NOMO-1 (cell line): ENCODE measurements around the gene CEP128.

ENCODE experiments used
- DNase-seq, 2 experiments: peaks; one replicate each; lab custom pipeline; 2025; ENCODE audit not compliant: unreplicated experiment in 2 of 2; lab: John Stamatoyannopoulos, UW

CEP128 gene

DNA sequence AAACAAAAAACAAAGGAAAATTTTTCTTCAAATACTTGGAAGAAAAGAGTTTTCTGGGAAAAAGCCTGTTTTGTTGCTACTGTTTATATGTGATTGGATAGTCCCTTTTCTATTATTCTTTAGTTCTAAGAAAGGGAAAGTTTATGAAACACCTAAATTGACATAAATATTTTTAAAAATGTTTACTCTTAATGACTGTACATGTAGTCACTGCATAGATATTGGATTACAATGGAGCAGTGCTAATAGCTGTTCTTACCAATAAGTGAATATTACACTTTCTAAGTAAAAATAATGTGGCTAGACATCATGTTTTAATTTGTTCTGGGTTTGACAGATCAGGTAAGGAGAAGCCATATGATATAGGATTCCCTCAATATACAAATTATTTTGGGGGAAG lies 377.5 kb downstream of the CEP128 start:
- DNase-seq = no peak

DNA sequence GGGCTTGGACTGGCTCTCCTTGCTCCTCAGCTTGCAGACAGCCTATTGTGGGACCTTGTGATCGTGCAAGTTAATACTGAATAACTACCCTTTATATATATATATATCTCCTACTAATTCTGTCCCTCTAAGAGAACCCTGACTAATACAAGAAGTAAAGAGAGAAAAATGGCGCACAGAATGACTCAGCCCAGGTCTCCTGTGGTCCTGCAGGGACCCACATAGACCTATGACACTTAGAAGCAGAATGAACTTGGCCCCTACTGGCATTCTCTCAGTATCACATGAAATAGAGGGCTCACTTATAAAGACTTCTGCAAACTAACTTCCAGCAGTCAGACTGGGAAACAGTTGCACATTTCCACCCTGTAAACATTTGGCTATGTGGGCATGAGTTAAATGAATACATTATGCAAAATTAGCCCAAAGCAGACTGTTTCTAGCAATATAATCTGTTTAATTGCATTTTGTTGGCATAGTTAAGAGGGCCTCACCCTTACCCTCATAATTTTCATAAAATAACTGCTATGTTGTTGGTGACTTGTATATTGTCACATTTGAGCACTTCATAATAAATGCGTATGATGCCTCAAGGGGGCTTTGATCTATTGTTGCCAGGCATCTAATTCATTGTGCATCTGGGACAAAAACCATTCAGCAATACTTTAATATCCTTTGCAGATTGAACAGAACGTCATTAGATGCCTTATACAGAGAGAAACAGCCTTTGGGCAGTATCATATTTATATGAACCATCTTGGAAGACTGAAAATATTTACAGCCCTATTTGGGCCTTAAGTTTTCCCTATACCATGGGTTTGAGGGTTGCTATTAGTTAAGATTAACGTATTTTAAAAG lies 380.5 kb downstream of the CEP128 start:
- DNase-seq = no peak

DNA sequence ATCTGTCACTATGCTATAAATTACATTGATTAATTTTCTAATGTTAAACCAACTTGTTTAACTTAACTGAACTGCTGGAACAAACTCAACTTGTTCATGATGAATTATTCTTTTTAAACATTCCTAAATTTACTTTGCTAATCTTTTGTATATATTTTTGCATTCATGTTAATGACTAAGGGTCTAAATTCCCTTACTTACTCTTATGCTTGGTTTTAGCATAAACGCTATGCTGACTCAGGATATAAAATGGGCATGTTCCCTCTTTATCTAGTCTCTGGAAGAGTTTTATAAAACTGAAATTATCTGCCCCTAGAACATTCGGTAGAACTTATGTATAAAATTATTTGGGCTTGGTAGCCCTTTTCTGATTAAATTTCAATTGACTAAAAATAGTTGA lies 387.4 kb downstream of the CEP128 start:
- no peak for DNase-seq

DNA sequence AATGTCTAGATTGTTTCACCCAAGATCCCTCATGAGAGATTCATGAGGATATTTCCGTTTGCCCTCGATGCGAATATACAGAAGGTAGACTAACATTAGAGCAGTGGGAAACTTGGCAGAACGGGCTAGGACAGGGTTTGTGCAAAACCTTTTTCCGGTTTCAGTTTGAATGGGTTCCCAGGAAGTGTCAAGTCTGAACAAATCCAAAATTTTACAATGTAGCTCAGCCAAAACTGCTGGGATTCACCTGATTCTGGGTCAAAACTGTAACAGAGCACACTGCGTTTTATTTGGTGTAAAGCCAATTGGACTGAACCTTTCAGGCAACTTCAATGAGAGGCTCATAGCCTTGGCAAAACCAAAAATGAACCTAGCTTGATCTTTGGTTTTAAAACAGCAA lies 392.4 kb downstream of the CEP128 start:
- DNase-seq = no peak

DNA sequence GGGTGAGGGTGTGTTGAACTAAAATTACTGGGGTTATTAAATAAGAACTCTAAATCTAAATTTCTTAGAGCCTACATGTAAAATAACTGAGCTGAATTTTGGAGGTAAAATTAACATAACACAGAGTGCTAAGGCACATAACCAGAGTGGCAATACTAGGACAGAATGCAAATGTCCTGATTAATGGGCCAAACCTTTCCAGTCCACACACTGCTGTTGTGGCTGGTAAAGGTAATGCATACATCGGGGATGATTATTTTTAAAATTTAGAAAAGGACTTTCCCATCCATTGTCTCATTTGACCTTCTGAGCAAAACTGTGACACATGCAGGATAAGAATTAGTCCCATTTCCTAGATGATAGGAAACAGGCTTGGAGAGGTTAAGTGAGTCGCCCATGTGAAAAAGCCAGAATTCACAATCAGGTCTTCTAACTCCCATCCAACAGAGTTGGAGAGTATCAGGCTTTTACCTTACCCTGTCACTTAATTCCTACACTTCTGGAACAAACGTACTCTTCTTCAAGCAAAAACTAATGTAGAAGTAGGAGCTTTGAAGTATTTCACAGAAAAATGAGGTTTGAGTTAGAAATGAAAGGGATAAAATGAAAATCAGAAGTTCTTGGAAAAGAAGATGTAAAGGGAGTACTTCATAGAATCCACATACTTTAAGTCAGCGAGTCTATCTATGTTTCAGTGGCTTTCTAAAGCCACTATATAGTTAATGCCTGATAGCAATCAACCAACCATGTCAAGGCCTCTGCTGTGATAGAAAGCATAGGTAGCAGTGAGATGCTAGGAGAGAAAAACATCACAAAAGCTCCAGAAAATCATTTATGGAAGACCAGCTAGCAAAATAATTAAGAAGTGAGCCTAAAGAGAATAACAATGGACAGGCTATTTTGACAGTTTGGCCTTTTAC lies 395.3 kb downstream of the CEP128 start:
- DNase-seq = no peak

DNA sequence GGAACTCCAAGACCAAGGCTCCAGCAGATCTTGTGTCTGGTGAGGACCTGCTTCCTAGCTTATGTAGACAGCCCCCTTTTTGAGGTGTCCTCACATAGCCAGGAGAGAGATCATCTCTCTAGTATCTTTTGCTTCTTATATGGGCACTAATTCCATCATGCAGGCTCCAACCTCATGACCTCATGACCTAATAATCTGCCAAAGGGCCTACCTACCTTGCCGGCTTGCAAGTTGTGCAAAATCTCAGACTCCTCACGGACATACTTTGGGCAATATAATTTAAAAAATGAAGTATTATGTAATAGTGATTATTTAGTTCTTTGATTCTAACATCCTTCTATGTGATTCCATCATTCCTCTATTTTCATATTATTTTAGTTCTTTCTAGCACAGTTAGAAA lies 397.2 kb downstream of the CEP128 start:
- no peak for DNase-seq

DNA sequence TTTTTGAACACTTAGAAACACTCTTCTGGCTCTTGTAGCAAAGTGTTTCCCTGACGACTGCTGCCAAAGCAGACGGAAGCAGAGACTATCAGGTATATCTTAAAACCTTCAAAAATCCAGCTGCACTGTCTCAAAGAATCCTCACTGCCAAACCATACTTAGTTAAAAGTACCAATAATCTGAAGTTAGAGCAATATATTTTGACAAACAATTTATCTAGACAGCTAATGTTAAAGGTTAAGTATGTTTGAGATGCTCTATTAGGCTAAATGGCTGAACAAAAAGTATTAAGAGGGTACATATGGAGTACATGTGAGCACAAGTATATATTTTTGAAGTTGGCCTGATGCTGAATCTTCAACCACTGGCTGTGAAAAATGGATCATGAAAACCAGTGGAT lies 398.3 kb downstream of the CEP128 start:
- no peak for DNase-seq

DNA sequence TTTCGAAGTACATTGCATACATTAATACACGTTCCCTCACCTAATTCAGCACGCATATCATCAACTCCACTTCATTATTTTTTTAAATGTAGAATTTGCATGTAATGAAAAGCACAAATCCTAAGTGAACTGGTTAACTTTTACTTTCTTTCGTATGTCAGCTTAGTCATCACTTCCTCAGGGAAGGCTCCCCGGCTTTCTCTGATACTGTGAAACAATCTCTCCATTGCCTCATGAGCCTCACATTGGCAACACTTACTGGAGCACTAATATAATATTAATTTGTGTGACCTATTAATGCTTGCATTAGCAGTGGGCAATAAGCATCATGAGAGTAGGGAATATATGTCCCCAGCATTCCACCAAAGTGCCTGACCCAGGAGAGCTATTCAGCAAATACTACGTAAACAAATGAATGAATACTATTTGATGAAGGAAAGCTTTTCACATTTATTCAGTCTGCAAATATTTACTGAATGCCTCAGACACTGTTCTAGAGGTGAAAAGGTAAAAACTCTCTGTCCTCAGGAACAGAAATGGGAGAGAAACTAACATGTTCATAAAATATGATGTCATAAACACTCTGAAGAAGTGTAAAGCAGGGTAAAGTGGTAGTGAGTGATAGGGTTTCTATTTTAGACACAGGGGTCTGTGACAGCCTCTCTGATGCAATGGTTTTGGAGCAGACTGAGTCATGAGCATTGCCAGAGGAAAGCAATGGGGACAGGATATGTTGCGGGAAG lies 402.7 kb downstream of the CEP128 start:
- DNase-seq = no peak

DNA sequence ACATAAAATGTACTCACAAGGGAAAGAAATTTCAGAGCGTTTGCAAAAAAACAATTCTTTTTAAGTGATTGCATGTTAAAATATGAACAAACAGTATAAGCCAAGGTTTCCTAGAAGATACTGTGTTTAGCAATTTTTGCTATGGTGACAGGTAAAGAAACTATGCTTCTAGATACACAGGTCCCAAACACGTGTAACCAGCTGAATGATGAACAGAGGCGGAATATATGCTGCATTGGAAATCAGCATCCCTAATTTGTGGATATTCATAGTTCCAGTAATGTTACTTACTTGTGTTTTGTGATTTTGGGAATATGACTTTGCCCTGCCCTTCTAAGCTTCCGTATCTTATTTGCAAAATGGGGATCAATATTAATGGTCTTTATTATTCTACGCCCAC lies 403.9 kb downstream of the CEP128 start:
- DNase-seq = no peak

DNA sequence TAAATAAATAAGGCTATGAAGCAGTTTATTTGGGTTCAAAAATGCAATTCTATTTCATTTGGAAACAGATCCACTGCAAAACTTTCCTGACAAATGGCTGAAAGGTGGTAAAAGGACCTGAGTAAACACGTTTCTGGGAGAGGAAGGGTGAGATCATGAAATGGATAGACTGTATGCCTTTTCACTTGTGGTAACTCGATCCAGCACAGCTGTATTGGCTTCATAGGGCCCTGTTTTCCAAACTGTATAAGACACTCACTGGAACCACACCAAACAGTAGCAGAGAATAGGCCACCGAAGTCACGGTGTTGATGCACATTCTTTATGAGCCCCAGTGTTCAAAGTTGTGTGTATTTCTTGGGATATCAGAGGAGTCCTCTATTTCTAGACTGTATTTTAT lies 405.1 kb downstream of the CEP128 start:
- DNase-seq = no peak

DNA sequence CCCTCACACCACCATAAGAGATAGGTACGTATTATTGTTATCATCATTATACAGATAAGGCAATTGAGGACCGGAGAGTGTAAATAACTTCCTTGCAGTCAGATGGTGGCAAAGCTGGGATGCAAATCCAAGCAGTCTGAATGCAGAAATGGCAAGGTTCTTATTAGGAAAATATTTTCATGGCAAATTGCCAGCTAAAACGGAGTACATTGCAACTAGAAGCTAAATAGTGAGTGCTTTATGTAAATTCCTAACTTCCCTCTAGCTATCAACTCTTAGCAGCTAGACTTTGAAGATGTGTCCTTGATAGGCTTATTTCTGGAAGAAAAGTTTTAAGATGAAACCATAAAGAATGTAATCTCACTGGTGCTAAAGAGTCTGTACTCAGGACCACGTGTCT lies 406.4 kb downstream of the CEP128 start:
- DNase-seq = no peak

DNA sequence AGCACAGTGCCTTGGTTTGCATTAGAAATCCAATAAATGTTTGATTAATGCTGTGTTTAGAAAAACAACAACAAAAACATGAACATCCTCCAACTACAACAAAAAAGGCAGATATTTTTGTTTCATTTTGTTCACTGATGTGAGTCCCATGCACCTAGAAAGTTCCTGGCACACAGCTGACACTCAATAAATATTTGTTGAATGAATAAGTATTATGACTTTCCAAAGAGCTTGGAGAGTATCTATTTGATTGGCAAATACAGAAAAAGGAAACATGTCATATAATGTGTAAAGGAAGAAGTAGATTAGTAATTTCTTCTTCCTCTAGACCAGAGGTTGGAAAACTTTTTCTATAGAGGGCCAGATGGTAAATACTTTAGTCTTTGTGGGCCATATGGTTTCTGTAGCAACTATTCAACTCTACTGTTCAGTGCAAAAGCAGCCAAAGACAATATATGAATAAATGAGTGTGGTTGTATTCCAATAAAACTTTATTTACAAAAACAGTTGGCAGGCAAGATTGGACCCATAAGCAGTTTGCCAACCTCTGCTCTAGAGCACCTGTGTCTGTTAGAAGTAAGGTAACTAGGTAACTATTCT lies 417.9 kb downstream of the CEP128 start:
- DNase-seq = no peak

DNA sequence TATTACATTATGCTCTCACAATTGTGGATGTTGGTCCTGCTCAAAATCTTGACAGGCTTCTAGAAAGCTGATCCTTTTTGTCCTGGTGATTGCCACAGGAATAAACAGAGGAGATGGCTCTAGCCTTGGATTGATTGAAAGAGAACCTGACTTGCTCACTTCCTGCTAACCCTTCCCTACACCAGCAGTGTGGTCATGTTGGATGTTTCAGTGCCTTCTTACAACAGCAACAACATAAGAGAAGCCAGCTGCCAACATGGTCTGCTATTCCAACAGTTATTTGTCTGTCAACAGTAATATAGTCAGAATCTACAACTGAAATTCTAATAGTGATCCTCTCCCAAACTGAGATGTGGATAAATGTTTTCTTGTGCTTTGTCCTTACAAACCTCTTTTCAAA lies 418.6 kb downstream of the CEP128 start:
- no peak for DNase-seq

DNA sequence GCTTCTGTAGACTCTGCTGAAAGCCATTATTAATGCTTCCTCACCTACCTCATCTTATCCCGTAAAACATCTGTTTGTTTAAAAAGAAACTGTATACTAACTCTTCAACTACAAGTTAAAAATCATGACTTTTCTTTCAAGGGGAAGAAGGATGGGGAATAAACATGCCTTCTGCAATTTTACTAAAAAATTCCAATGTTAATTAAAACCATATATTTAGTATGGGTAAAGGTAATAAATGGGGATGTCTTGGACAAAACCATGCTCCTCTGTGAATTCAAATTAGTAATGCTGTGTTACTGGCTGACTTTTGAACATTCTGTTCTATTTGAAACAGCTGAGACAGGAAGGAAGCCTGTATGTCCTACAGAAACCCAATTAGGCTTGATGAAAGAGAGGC lies 419.1 kb downstream of the CEP128 start:
- DNase-seq = no peak

DNA sequence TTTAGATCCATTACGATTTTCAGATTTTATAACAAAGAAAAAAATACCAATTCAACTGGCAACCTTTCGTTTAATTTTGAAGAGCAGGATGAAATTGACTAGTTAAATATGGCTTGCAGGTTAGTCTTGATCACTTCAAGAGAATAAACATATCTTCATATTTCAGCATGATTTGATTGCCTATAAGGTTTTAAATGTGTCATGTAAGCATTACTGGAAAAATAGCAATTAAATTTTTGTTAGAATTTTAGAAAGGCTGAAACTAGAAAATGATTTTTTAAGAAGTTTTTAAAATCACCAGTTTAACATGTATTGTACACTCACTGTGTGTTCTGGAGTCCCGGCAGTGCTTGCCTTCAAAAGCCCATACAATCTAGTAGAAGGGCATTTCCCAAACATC lies 420.1 kb downstream of the CEP128 start:
- no peak for DNase-seq

DNA sequence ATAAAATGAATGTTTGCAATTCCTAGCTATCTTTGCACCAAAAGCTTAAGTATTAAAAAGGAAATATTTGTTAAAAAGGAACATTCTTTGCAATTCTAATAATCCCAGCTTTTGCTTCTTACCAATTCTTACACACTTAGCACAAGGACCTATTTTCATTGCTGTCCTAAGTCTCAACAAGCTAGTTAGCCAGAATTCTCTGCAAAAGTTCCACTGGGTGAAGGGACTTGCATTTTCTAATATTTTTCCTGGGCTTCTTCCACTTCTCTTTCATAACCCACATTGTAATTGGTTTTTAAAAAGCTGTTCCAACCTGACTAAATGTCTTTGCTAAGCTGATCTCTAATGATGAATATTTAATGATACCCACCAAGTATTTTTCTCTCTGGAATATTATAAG lies 422.5 kb downstream of the CEP128 start:
- DNase-seq = no peak

DNA sequence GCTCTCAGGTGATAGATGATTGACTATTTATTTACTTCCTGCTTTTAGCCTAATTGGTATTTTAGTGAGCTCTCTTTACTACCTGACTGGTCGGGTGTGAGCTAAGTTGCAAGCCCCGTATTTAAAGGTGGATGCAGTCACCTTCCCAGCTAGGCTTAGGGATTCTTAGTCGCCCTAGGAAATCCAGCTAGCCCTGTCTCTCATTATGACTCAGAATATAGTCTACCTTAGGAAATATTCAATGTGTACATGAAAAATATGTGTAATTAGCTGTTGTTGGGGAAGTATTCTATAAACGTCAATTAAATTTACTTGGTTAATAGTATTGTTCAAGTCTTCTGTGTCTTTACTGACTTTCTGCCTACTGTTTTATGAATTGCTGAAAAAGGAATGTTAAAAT lies 423.4 kb downstream of the CEP128 start:
- DNase-seq = no peak

DNA sequence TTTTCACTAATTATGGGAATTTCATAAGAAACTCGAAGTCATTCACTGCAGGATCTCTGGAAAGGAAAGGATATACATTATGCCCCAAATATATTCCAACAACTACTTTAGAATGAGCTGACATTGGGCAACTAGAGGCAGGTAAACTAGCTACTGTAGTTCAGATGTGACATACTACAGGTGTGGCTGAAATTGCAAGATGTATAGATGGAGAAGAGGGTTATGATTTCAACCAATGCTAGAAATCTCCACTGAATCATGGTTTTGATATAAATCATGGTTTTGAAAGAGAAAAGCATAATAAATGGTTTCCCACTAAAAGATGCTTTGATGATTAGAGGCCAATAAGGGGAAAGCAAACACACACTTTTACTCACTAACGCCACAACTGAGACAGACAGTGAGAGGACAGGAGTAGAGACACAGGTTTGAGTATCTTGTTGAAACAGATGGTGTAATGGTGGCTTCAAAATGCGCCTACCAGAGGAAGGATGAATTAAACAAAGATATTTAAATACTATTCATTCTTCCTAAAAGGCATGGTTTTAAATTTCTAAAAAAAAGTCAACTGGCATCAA lies 434.2 kb downstream of the CEP128 start:
- DNase-seq = no peak

DNA sequence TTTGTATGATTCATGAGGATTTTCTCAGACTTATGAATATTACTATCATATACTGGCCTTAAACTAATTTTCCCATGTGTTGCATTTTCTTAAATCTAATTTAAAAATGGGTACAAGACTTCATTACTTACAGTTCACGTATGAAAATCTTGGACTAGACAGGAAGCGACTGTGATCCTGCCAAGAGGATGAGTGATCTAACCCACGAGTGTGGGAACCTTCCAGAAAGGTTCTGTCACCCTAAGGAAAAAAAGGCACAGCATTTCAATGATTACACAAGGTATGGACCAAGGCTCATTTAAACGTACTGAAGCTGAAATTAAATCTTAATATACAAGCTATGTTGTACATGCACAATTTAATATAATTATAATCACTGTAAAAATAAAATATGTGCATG lies 436.8 kb downstream of the CEP128 start:
- DNase-seq = no peak

DNA sequence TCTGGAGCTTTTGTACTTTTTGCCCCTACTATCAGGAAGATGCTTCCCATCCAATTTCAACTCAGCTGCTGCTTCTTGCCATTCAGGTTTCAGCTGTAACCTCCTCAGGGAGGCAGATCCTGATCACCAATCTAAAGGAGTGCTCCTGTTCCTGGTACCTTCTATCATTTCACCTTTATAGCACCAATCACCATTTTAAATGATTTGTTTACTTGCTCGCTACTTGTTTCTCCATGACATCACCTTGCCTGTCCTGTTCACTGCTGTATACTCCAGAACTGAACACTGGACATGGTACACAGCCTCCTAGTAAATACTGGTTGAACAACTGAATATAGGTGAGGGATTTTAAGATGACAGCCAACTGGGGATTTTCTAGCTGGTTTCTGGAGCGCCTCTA lies 443.0 kb downstream of the CEP128 start:
- no peak for DNase-seq

DNA sequence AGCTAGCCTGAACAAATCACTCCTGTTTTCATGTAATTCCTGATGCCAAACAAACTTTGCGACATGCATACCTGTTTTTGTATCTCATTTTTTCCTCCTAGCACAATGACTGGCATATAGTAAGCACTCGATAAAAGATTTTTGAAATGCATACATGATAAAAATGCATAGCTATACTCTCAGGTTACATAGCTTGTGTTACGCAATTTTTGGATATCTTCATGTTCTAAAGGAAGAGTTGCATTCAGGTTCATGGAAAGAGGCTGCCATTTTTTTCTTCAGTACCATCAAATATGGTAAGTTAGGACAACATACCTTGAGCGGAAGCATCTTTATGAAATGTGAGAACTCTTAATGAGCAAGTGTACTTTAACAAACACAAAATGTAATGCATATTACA lies 445.4 kb downstream of the CEP128 start:
- no peak for DNase-seq
